Glutamatergic neuron (in vitro differentiated cells): ENCODE data around the gene PRPF40A. TPM values are rescaled to one million over a fixed set of nuclear protein-coding genes. Genes with fewer than 3 reads are reported as not detected.

Source experiments
- DNase-seq: peaks from one replicate; pipeline ENCODE4 v3.0.0; 2022
- H3K27ac Mint-ChIP-seq: one replicate; pipeline ENCODE4 v1.8.0; 2020; ENCODE audit warnings: mild to moderate bottlenecking, mixed read lengths, inconsistent platforms; ENCODE audit not compliant: unreplicated experiment
- H3K27me3 Mint-ChIP-seq: one replicate; pipeline ENCODE4 v1.8.0; 2020; ENCODE audit warnings: mild to moderate bottlenecking, moderate library complexity, mixed read lengths, inconsistent platforms; ENCODE audit not compliant: unreplicated experiment
- H3K36me3 Mint-ChIP-seq: one replicate; pipeline ENCODE4 v1.8.0; 2020; ENCODE audit warnings: mild to moderate bottlenecking, mixed read lengths, inconsistent platforms; ENCODE audit not compliant: unreplicated experiment
- H3K4me1 Mint-ChIP-seq: one replicate; pipeline ENCODE4 v1.8.0; 2020; ENCODE audit warnings: mild to moderate bottlenecking, low read depth, mixed read lengths, inconsistent platforms; ENCODE audit not compliant: unreplicated experiment
- H3K4me3 Mint-ChIP-seq: one replicate; pipeline ENCODE4 v1.8.0; 2020; ENCODE audit warnings: mild to moderate bottlenecking, mixed read lengths, inconsistent platforms; ENCODE audit not compliant: unreplicated experiment
- H3K9me3 Mint-ChIP-seq: one replicate; pipeline ENCODE4 v1.8.0; 2020; ENCODE audit warnings: mild to moderate bottlenecking, moderate library complexity, mixed read lengths, inconsistent platforms; ENCODE audit not compliant: unreplicated experiment
- CTCF ChIP-seq: fragments of 200-600 bp; sonication (generic); IDR thresholded peaks from one replicate; pipeline ENCODE4 v1.5.0; 2021; ENCODE audit not compliant: partially characterized antibody, unreplicated experiment
- total RNA-seq: library from RNA; stranded (reverse); fragmentation: NEBNext Ultra II Directional; extraction: Animal tissue kit (Norgen Biotek cat#: 25700); gene quantifications from one replicate; pipeline ENCODE4 v1.2.1, GENCODE V29; 2021; ENCODE audit not compliant: unreplicated experiment

Gene PRPF40A
- total RNA-seq, 1 donor from 2014 or later, result 144 TPM

- Mint-ChIP-seq H3K36me3 (no peaks in the 10 kb centered on the region), H3K9me3 (no peaks in the 10 kb centered on the region), H3K27me3 (no peaks in the 10 kb centered on the region), H3K4me3 (no peak overlapping the region), H3K4me1 (no peaks in the 10 kb centered on the region), H3K27ac (no peak overlapping the region)
- TF ChIP-seq CTCF, result no peak
- DNase-seq, result no peak
Measured at GRCh38 chr2:152693033-152693432, 24.2 kb downstream of the PRPF40A start.

- H3K27me3 Mint-ChIP-seq, result no peaks in the 10 kb centered on the region
- no peak for DNase-seq
- H3K4me3 Mint-ChIP-seq, result no peak overlapping the region
- H3K36me3 Mint-ChIP-seq, result no peaks in the 10 kb centered on the region
- H3K9me3 Mint-ChIP-seq, result no peaks in the 10 kb centered on the region
- no peak overlapping the region for H3K27ac Mint-ChIP-seq
- TF ChIP-seq CTCF, result no peak
- no peaks in the 10 kb centered on the region for H3K4me1 Mint-ChIP-seq
Measured at GRCh38 chr2:152686321-152686720, 30.9 kb downstream of the PRPF40A start.

- Mint-ChIP-seq H3K9me3 (no peaks in the 10 kb centered on the region), H3K4me3 (no peak overlapping the region), H3K27me3 (no peaks in the 10 kb centered on the region), H3K36me3 (no peaks in the 10 kb centered on the region), H3K4me1 (no peaks in the 10 kb centered on the region), H3K27ac (no peak overlapping the region)
- TF ChIP-seq CTCF, result no peak
- no peak for DNase-seq
Measured at GRCh38 chr2:152683400-152683799, 33.9 kb downstream of the PRPF40A start.

- Mint-ChIP-seq H3K4me1 (no peaks in the 10 kb centered on the region), H3K9me3 (no peaks in the 10 kb centered on the region), H3K4me3 (no peak overlapping the region), H3K27ac (no peak overlapping the region), H3K27me3 (no peaks in the 10 kb centered on the region), H3K36me3 (no peaks in the 10 kb centered on the region)
- TF ChIP-seq CTCF, result no peak
- no peak for DNase-seq
Measured at GRCh38 chr2:152682663-152683062, 34.6 kb downstream of the PRPF40A start.

- Mint-ChIP-seq H3K4me3 (no peak overlapping the region), H3K9me3 (no peaks in the 10 kb centered on the region), H3K36me3 (no peaks in the 10 kb centered on the region), H3K27me3 (no peaks in the 10 kb centered on the region), H3K27ac (no peak overlapping the region), H3K4me1 (no peaks in the 10 kb centered on the region)
- DNase-seq, result no peak
- no peak for TF ChIP-seq CTCF
Measured at GRCh38 chr2:152678808-152679207, 38.5 kb downstream of the PRPF40A start.
